Esophagus mucosa (tissue), 1 donor: ENCODE results near the gene GDPD2. TPM values are rescaled to one million over a fixed set of nuclear protein-coding genes. Genes with fewer than 3 reads are reported as not detected.
"Not testable (repeated sequence)": the region's sequence is repeated elsewhere in the genome, so short reads cannot be mapped to it uniquely, and the experiment has no call there.

Source experiments
- ATAC-seq: fragments of 200-7000 bp; cut with Tn5 transposase; one replicate; pipeline ENCODE4 v1.9.1; 2020
- total RNA-seq: library from RNA; stranded (reverse); gene quantifications from one replicate; pipeline ENCODE4 v1.2.4, GENCODE V29; 2023
- donor health status: DM: yes; HTN: yes; CAD: no.

Gene GDPD2, protein sequence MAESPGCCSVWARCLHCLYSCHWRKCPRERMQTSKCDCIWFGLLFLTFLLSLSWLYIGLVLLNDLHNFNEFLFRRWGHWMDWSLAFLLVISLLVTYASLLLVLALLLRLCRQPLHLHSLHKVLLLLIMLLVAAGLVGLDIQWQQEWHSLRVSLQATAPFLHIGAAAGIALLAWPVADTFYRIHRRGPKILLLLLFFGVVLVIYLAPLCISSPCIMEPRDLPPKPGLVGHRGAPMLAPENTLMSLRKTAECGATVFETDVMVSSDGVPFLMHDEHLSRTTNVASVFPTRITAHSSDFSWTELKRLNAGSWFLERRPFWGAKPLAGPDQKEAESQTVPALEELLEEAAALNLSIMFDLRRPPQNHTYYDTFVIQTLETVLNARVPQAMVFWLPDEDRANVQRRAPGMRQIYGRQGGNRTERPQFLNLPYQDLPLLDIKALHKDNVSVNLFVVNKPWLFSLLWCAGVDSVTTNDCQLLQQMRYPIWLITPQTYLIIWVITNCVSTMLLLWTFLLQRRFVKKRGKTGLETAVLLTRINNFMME
- total RNA-seq = 0.96 TPM

DNA sequence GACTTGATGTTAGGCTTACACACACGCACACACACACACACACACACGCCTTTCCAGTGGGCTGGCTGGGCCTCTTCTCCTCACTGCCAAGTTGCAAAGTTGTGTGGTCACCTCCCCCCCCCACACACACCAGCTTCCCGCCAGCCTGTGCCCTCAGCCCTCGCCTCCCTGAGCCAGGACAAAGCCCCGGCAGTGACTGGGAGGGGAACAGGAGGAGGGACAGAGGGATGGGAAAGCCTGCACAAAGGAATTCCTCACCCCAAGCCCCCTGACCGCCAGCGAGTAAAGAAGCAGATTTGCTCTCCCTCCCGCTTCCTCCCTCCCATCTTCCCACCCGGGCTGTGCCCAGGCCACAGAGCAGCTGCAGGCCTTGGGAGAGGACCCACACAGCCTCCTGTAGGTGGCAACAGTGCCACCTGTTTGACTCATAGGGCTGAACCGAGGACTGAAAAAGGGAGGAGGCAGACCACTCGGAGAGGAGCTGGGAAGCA, at the start of gene GDPD2:
GDPD2 (plus strand) TSS at position 464 of the 491 bp plus-strand sequence. CDS start 1,671 bp downstream, outside the sequence.
- ATAC-seq = peak; percentile 75

DNA sequence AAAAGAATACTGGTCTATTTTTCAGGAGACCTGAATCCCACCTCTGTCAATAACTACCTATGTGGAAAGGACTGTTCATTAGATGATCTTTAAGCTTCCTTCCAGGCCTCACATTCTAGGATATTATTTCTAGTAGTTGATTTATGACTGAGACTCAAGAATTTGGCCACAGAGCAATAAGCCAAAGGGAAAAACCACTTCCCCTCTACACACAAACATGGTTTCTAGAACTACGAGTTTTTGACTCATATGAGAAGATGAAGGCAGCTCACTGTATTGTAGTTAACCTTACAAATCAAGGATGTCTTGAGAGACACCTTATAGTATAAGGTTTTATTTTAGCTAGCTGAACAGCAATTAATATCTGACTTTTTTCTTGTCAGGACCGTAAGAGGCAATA, 36.9 kb upstream of the GDPD2 start:
- no peak for ATAC-seq

DNA sequence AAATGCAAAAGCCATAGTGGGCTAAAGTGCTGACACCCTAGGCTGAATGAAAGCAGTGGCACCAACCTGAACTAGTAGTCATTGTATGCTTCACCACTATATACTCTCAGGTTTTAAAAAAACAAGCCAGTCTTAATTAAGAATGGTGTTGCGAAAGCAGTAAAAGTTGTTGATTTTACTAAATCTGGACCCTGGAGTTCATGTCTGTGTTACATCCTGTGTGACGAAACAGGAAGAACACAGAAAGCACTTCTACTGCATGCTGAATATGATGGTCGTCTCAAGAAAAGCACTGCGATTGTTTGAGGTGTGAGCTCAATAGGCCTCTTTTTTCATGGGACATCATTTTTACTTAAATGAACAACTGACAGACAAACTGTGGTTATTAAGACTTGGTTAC, 24.2 kb upstream of the GDPD2 start:
- ATAC-seq = no peak

DNA sequence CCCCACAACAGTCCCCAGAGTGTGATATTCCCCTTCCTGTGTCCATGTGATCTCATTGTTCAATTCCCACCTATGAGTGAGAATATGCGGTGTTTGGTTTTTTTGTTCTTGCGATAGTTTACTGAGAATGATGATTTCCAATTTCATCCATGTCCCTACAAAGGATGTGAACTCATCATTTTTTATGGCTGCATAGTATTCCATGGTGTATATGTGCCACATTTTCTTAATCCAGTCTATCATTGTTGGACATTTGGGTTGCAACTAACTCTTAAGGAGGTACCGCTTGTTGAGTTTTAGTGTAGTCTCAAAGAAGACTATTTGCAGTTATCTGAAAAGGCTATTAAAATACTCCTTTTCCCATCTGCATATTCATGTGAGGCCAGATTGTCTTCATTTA, 22.9 kb upstream of the GDPD2 start:
- not testable (repeated sequence) for ATAC-seq

DNA sequence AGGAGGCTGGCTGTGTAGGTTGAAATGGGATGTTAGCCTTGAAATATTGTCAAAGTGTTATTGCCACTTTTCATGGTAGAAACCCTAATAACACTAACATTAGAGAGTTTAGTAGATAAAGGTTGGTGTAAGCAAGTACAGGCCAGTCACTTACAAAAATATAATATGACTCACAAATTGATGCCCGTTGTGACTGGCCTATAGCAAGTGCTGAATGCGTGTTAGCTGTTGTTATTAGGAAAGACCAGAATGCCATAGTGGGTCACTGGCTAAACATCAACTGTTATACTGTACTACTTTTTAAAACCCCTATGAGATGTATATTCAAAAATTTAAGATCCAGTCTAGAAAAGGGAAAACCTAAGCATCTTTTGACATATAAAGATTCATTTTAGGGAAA, 20.4 kb upstream of the GDPD2 start:
- peak; percentile 51 for ATAC-seq

DNA sequence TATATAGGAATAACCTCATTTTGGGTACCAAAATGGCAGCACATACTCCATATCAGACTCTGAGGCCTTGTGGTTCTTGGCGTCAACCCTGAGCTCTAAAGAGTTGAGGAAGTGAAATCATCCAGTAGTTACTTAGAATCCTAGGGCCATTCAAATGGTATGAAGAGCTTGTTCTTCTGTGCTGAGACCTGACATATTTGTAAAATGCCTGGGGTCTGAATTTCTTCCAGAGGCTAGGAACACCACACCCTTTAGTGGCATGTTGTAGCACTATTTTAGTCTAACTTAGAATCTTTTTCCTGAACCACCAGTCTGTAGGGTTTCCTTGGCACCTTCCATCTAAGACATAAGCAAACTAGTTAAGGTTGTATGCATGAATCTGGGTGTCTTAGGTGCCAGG, 18.1 kb upstream of the GDPD2 start:
- no peak for ATAC-seq

DNA sequence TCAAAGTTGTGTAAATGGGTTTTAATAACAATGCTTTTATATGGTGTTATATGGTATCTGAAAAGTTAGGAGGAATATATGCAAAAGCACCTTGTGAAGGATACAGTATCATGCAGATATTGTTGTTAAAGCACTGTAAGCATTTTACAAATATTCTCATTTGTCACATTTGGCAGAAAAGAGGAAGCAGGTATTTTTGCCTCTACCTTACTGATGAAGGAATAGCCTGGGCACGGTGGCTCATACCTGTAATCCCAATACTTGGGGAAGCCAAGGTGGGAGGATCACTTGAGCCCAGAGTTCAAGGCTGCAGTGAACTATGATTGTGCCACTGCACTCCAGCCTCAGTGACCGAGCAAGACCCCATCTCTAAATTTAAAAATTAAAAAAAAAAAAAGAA, 12.2 kb upstream of the GDPD2 start:
- no peak for ATAC-seq

DNA sequence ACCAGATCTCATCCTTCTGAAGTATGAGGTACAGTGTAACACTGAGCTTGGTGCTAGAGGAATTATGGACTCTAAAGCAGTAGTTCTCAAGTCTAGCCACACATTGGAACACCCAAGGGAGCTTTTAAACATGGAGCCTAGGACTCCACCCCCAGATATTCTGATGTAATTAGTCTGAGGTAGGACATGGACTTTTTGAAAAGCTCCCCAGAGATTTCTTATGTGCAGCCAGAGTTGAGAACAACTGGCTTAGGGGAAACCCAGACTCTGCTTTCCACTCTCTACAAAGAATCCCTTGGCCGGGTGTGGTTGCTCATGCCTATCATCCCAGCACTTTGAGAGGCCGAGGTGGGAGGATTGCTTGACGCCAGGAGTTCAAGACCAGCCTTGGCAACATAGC, 11.6 kb upstream of the GDPD2 start:
- no peak for ATAC-seq

DNA sequence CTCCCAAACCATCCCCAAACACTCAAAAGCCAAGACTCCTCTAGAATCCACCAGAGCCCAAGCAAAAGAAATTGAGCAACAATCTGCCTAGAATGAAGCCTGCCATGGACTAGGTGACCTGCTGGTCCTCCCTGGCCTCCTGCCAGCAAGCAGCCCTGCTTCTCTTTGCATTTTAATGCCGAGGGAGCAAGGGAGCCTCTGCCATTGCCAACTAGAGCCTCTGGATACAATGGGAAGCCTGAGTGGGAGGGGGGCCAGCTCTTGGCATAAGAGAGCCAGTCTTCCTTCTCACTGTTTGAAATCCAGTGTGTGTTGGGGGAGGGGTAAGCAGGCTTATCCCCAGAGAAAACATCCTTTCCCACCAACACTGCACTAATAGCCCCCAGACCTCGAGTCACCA, 1.5 kb upstream of the GDPD2 start:
- ATAC-seq = no peak

DNA sequence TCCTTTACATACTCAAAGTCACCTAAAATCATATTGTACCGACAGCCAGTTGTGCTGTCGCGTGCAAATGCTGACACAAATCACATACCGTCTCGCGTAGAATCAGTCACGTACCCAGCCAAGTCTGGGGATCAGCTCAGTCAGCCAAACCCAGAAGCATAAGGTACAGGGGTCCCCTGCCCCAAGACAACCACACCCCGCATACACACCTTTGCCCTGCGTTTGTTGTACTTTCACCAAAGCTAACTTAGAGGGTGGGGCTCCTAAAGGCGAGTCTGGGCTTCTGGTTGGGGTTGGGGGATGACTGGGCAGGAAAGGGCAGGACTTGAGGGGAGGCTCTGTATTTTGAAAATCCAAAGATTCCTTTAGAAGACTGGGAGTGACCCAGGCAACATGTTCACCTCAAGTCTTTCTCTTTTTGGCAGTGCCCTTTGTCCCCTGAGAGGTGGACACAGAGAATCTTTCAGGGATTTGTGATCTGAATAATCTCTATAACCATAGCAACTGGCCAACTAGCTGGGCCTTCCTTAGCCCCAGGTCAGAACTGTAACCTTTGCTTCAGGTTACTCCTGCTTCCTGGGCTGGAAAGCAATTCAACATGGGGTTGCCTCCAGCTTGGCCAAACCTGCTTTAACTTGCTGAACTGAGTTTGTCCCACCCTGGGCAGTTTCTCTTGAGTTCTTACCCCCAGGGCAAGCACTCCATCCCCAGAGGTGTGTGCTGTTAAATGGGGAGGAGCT, 992 bp downstream of the GDPD2 start:
- peak; percentile 45 for ATAC-seq

DNA sequence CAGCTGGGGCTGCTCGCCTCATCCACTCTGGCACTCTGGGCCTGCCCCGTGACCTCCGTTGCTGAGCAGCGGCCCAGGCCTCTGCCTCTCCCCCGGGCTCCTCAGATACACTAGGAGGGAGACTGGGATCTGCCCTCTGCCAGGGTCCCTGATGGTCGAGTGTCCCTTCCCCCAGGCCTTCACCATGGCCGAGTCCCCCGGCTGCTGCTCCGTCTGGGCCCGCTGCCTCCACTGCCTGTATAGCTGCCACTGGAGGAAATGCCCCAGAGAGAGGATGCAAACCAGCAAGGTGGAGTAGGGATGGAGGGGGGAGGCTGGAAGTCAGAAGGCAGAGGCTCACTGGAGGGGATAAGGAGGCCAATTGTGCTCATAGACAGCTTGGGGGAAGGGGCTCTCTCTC, 1.7 kb downstream of the GDPD2 start:
- no peak for ATAC-seq

DNA sequence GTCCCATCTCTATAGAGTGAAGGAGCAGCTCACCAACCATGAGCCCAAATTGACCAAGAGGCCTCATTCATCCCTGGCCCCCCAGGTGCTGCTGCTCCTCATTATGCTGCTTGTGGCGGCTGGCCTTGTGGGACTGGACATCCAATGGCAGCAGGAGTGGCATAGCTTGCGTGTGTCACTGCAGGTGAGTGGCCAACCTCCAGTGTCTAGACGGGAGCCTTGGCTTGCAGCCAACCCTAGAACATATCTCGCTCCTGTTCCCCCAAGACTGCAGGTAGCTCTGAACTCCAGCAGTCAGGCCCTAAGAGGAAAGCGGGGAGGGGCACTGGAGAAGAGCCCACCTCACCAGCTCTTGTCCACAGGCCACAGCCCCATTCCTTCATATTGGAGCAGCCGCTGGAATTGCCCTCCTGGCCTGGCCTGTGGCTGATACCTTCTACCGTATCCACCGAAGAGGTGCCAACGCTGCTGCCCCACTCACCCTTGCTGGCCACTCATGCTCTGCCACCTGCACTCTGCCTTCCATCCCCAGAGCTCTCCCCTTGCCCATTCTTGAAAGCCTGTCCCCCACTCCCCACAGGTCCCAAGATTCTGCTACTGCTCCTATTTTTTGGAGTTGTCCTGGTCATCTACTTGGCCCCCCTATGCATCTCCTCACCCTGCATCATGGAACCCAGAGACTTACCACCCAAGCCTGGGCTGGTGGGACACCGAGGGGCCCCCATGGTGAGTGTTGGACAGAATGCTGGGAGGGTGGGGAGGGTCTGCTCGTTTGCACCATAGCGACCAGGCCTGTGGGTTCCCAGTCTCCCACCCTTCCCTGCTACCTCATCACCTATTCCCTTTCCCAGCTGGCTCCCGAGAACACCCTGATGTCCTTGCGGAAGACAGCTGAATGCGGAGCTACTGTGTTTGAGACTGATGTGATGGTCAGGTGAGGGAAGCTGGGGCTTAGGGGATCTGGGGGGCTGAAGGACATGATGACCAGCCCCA, 3.5 kb downstream of the GDPD2 start:
- no peak for ATAC-seq

DNA sequence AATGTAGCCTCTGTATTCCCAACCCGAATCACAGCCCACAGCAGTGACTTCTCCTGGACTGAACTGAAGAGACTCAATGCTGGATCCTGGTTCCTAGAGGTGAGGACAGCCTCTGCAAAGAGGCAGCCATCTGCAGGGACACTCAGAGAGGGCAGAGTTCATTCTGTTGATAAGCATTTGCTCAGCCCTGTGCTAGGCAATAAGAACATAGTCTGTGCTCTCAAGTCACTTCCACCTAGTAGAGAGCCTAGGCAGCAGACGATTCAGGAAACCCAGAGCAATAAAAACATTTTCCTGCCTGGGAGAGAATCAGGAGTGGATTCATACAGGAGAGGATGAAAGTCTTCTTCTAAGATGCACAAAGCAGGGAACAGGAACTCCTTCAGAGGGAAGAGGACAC, 4.3 kb downstream of the GDPD2 start:
- no peak for ATAC-seq

DNA sequence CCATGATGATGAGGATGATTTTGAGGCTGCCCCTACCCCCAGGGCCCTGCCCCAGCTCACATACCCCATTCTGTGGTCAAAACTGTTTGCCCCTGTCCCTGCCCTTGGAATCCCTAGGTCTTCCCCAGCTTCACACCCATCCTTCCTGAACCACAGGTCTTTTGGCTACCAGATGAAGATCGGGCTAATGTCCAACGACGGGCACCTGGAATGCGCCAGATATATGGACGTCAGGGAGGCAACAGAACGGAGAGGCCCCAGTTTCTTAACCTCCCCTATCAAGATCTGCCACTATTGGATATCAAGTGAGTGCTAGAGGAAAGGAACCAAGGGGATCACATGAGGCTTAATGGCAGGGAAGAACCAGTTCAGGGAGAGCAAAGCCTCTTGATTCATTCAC, 6.6 kb downstream of the GDPD2 start:
- no peak for ATAC-seq

DNA sequence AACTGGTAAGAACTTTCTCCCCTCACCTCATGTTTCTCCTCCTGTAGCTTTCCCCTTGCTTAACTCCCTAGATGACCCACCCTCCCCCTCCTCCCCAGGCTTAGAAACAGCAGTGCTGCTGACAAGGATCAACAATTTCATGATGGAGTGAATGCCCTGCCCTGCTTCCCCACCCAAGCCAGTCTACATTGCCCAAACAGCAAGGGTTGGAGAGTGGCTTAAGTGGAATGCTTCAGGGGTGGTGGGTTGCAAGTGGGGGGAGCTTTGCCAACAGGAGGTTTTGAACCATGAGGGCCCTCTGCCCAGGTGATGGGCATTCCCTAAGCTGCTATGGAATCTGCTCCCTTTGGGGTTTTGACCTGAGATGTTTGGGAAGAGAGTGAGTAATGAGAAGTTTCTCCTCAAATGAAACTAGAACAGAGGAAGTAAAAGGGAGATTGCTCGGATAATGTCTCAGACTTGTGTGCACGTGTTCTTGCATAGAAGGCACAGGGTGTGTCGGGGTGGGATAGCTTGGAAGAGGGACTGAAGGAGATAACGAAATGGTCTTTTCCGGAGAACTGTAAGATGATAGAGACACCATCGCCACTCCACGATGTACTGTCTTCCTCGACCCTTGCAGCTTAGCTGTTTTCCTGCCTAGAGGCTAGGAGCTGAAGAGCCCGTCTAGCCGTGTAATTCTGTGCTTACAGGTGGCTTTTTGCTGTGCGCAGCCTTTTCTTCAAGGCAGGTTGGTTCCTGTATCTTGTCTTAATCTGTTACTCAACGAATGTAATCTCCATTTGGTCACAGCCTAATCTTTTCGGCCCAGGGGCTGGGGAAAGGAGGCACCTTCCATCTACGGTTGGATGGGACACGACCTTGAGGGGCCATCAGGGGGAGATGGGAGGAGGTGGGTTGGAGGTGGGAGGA, 10.1 kb downstream of the GDPD2 start:
- peak; percentile 13 for ATAC-seq

DNA sequence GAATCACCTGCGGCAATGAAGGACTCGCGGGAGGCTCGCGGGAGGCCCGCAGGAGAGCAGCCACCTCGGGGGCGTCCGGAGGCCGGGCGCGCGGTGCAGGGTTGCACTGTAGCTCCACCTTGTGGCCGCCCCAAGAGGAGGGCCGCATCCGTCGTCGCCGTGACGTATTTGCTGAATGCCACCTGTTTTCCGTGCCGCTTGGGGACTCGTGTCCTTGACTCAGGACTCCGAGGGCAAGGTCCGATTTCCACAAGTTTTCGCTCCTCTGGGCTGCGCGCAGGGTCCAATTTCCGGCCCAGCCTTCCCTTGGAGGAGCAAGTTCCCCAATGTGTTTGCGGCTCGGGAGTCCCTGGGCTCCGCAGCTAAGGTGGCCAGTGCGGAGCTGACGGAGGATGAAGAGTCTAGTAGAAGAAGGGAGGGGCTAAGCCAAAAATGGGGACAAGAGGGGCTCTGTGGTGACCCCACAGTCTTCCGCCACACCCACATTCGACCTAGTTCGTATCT, 10.8 kb downstream of the GDPD2 start:
- ATAC-seq = peak; percentile 84

DNA sequence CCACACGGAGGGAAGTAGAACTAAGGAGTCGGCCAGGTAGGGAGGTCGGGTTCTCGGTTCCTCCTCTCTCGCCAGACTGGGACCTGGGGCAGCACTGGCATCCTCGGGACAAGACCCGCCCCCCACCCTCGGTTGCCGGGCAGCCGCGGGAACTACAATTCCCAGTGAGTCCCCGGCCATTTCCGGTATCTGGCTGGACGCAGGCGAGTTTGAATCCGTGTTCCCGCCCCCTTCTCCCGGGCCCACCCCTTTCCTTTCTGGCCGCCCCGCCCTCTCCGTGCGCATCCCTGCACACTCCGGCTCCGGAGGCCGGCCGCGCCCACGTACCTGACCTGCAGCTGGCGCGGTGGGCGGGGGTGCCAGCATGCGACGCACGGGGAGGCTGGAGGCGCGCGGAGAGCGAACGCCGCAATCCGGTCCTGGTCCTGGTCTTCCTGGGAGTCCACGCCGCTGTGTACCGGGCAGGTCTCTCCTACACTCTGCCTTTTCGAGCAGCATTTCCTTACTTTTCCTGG, 11.3 kb downstream of the GDPD2 start:
- peak; percentile 86 for ATAC-seq

DNA sequence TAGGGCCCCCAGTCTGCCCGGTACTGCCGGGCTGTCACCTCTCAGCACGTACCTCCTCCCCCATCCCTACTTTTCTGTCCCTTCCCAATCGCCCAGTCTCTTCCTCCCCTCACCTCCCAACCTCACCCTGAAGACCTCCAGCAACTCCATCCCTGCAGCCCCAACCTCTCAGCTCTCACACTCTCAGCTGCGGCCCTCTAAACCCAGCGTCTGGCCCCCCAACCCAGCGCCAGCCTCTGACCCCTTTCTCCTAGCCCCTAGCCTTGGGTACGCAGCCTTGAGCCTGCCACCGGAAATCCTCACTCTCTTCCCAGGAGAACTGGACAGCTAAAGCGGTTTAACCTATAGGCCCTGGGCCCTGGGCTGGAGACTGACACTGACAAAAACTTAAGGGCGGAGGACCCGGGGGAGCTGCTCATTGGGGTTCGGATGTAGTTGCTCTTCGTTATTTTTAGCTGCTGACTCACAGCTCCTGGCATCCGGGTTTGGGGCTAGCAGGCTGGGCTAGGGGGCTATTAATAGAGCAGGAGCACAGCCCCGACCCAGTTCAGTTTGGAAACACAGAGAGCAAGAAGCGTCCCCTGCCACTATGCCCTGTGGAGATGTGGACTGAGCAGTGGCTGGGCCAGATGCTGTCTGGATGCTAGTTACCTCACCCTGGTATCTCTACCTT, 11.9 kb downstream of the GDPD2 start:
- ATAC-seq = no peak

DNA sequence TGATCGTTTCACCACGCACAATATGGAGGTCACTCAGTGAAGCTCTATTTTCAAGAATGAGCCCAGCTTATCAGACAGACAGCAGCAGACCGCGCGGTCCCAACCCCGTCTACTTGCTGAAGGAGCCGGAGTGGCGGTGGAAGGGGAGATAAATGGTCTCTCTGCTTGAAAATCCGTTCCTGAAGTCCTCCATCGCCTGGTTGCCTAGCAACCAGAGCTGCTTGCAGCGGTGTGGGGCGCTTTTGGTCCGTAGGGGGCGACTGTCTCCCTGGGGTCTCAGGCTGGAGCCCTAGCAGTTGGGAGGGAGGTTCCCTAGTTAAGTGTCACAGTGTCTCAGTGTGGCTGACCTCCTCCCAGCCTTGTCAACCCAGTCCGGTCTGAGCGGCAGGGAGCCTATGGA, 13.2 kb downstream of the GDPD2 start:
- no peak for ATAC-seq

DNA sequence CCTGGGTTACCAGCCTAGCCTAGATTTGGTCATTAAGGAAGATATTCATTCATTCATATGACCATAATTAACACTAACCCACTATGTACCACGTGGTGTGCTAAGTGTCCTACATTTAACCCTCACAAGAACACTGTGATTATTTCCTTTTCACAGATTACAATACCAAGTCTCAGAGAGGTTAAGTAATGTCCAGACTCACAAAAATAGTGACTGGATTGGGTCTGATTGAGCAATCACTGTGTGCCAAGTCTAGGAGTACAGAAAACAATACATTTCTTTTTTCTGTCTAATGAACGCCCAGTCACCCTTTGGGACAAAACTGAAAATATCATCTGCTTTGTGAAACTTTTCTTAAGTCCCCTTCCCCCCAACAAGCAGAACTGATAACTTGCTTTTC, 13.9 kb downstream of the GDPD2 start:
- ATAC-seq = no peak
